Prostate gland (tissue), 2 donors: Measurements from ENCODE around the gene ABLIM3.

Source experiments
- CTCF ChIP-seq, 4 experiments: fragments of 200-600 bp in 2 of 4; fragments of 450-650 bp in 2 of 4; sonication (generic) in 2 of 4; IDR thresholded peaks; 1 replicate in 3 of 4; 2 replicates in 1 of 4; pipeline ENCODE4 v1.5.1; 2016 to 2019; ENCODE audit warnings: antibody characterized with exemption in 4 of 4, mild to moderate bottlenecking in 2 of 4, moderate library complexity in 2 of 4
- POLR2A ChIP-seq: fragments of 450-650 bp; IDR thresholded peaks from one replicate; pipeline ENCODE4 v1.6.1; 2016; ENCODE audit warnings: antibody characterized with exemption, mild to moderate bottlenecking

- TF ChIP-seq CTCF (IDR thresholded peaks at IDR 0.05) (no peak), POLR2A (no peak)
Observed at GRCh38 chr5:149121145-149121544, 20.1 kb upstream of the ABLIM3 start.
